Body of pancreas (tissue), 4 donors: Measurements from ENCODE around the gene DRGX.

Experiments used
- POLR2A ChIP-seq, 3 donors: fragments of 450-650 bp; IDR thresholded peaks; one replicate each; pipeline ENCODE4 v1.6.1; 2016; ENCODE audit warnings: antibody characterized with exemption in 3 of 3, mild to moderate bottlenecking in 2 of 3
- TF ChIP-seq, protein P1 (sequence below), 7 experiments: fragments of 450-650 bp in 4 of 7; fragments of 200-600 bp in 3 of 7; sonication (generic) in 3 of 7; IDR thresholded peaks; one replicate each; pipeline ENCODE4 v1.5.1; 2016 to 2019; ENCODE audit warnings: antibody characterized with exemption in 7 of 7

DNA sequence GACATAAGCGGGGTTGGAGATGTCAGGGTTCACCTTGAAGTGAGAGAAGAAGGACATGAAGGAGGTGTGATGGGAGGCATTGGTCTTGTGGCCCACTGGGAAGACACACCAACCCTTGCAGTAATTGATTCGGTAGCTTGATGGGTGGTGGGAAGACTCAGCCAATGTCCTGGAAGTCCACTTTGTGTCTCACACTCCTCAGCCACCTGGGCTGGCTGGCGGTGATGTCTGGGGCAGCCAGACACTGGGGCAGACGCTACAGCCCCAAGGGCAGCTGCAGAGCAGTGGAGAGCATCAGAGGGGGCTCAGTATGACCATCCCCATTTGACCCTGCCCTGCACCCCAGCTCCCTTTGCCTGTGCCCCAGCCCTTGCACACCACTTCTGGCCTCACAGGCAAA is 16.7 kb upstream of the DRGX start:
- TF ChIP-seq, protein P1, sequence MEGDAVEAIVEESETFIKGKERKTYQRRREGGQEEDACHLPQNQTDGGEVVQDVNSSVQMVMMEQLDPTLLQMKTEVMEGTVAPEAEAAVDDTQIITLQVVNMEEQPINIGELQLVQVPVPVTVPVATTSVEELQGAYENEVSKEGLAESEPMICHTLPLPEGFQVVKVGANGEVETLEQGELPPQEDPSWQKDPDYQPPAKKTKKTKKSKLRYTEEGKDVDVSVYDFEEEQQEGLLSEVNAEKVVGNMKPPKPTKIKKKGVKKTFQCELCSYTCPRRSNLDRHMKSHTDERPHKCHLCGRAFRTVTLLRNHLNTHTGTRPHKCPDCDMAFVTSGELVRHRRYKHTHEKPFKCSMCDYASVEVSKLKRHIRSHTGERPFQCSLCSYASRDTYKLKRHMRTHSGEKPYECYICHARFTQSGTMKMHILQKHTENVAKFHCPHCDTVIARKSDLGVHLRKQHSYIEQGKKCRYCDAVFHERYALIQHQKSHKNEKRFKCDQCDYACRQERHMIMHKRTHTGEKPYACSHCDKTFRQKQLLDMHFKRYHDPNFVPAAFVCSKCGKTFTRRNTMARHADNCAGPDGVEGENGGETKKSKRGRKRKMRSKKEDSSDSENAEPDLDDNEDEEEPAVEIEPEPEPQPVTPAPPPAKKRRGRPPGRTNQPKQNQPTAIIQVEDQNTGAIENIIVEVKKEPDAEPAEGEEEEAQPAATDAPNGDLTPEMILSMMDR (IDR thresholded peaks at IDR 0.05) = no peak
- TF ChIP-seq POLR2A (IDR thresholded peaks at IDR 0.05) = no peak
